Measurements from ENCODE around the gene POLR1G.

Gene POLR1G

DNA sequence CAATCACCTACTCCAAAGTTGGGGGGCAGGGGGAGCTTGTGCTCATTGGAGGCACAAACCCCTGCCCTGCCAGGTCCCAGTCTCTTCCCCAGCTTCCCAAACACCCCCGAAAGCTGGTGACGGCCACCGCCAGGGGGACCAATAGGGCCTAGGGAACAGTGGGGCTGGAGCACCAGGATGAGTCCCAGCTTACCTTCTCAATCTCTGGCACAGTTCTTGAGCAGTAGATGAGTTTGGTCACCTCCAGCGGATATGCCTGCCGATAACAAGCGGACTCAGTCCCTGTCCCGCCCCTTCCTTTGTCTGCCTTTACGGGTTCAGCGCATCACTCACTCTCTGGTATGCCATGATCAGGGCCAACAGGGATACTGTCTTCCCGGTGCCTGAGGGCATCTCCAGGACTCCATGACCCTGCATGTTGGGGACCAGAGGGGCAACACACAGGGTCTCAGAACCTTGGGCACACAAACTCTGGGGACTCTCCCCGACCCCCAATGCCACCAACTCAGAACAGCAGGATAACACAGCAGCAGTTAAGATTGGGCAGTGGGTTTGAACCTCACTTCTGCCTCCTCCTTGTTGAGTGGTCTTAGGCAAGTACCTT is 37.6 kb upstream of the POLR1G start:
- Histone ChIP-seq H3K4me3 (ENCODE audit: low read depth in 1 of 2, low read length in 2 of 2) (no peak overlapping the region), H3K9me3 (ENCODE audit: control insufficient read depth in 1 of 2, low read length in 2 of 2) (no peaks in the 10 kb centered on the region), H3K9ac (ENCODE audit: low read depth in 1 of 2, low read length in 2 of 2) (no peak overlapping the region), H3K4me1 (ENCODE audit: control insufficient read depth in 1 of 2, insufficient read depth in 2 of 2, low read length in 2 of 2) (peaks cover 0 to 7% of the 10 kb centered on the region in 2 donors), H3K27me3 (ENCODE audit: control insufficient read depth in 1 of 2, insufficient read depth in 2 of 2, low read length in 2 of 2) (no peaks in the 10 kb centered on the region), H3K36me3 (ENCODE audit: control insufficient read depth in 1 of 2, insufficient read depth in 2 of 2, low read length in 2 of 2) (no peaks in the 10 kb centered on the region), H3K27ac (ENCODE audit: low read depth, low read length) (no peak overlapping the region)

DNA sequence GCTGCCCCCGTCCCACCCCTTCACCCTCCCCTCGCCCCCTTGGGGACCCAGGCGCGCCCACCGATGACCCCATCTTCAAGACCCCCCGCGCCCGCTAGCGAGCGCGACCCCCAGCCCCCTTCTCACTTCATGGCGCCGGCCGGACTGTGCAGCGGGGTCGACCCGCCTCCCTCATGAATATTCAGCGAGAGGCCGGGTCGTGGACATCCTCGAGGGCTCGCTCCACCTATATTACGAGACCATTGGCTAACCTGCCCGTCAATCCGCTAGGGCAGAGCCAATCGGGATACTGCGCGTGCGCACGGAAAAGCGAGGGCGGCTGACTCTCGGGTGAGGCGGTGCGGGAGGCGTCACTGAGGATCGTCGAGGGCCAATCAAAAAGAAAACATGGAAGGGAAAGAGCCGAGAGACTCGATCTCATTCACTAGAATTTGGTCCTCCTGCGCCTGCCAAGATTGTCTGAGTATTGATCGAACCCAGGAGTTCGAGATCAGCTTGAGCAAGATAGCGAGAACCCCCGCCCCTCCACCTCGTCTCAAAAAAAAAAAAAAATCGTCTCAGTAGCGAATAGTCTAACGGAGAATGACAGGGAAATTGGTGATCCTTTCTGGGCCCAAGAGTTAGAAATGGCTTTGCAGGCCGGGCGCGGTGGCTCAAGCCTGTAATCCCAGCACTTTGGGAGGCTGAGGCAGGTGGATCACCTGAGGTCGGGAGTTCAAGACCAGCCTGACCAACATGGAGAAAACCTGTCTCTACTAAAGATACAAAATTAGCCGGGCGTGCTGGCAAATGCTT is 35.8 kb upstream of the POLR1G start, which contains the start of gene ERCC2:
ERCC2 (minus strand) TSS at position 164 of the 795 bp plus-strand sequence; CDS start at position 131, 33 bp downstream.
- no peaks in the 10 kb centered on the region for H3K36me3 ChIP-seq (ENCODE audit: control insufficient read depth in 1 of 2, insufficient read depth in 2 of 2, low read length in 2 of 2)
- H3K27ac ChIP-seq (ENCODE audit: low read depth, low read length), result no peak within 1 kb of the TSS
- no peaks in the 10 kb centered on the region for H3K27me3 ChIP-seq (ENCODE audit: control insufficient read depth in 1 of 2, insufficient read depth in 2 of 2, low read length in 2 of 2)
- peak within 1 kb of the TSS; percentile 64 to 71 for H3K9ac ChIP-seq (ENCODE audit: low read depth in 1 of 2, low read length in 2 of 2)
- peaks cover 0 to 7% of the 10 kb centered on the region in 2 donors for H3K4me1 ChIP-seq (ENCODE audit: control insufficient read depth in 1 of 2, insufficient read depth in 2 of 2, low read length in 2 of 2)
- peak within 1 kb of the TSS; percentile 79 to 86 for H3K4me3 ChIP-seq (ENCODE audit: low read depth in 1 of 2, low read length in 2 of 2)
- H3K9me3 ChIP-seq (ENCODE audit: control insufficient read depth in 1 of 2, low read length in 2 of 2), result no peaks in the 10 kb centered on the region

DNA sequence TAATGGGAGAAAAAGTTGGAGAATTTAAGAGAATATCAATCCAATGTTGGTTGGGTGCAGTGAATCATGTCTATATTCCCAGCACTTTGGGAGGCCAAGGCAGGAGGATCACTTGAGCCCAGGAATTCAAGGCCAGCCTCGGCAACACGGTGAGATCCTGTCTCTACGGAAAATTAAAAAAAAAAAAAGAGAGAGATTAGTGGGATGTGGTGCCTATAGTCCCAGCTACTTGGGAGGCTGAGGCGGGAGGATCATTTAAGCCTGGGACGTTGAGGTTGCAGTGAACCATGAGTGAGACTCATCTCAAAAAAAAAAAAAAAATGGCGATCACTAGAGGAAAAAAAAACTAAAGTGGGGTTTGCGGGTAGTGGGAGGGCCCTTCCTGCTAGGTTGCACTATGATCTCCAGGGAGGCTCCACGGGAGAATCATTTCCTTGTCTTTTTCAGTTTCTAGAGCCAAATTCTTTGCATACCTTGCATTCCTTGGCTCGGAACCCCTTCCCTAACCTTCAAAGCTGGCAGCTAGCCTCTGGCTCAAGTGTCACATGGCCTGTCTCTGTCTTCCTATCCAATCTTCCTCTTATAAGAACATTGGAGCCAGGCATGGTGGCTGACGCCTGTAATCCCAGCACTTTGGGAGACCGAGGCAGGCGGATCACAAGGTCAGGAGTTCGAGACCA is 30.3 kb upstream of the POLR1G start:
- Histone ChIP-seq H3K36me3 (ENCODE audit: control insufficient read depth in 1 of 2, insufficient read depth in 2 of 2, low read length in 2 of 2) (no peaks in the 10 kb centered on the region), H3K27me3 (ENCODE audit: control insufficient read depth in 1 of 2, insufficient read depth in 2 of 2, low read length in 2 of 2) (no peaks in the 10 kb centered on the region), H3K9me3 (ENCODE audit: control insufficient read depth in 1 of 2, low read length in 2 of 2) (no peaks in the 10 kb centered on the region), H3K4me1 (ENCODE audit: control insufficient read depth in 1 of 2, insufficient read depth in 2 of 2, low read length in 2 of 2) (no peaks in the 10 kb centered on the region), H3K9ac (ENCODE audit: low read depth in 1 of 2, low read length in 2 of 2) (no peak overlapping the region), H3K27ac (ENCODE audit: low read depth, low read length) (no peak overlapping the region), H3K4me3 (ENCODE audit: low read depth in 1 of 2, low read length in 2 of 2) (no peak overlapping the region)

DNA sequence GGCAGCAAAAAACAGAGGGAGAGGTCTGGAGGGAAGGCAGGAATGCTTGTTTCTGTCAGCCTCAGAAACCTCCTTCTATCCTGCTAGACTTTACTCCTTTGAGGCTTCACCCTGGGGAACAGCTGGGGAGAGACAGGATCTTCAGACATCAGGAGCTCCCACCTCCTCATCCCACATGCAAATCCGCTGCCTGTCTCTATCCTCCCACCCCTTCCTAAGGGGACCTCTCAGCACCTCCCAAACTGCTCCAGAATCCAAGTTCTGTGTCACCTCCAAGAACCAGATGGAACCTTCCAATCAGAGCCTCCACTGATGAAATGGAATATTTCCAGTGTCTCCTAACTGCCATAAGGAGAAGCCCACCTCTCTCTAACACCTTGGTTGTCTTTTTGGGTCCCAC is 26.3 kb upstream of the POLR1G start:
- Histone ChIP-seq H3K9me3 (ENCODE audit: control insufficient read depth in 1 of 2, low read length in 2 of 2) (no peaks in the 10 kb centered on the region), H3K4me1 (ENCODE audit: control insufficient read depth in 1 of 2, insufficient read depth in 2 of 2, low read length in 2 of 2) (no peaks in the 10 kb centered on the region), H3K27me3 (ENCODE audit: control insufficient read depth in 1 of 2, insufficient read depth in 2 of 2, low read length in 2 of 2) (peaks cover 4 to 5% of the 10 kb centered on the region in 2 donors), H3K36me3 (ENCODE audit: control insufficient read depth in 1 of 2, insufficient read depth in 2 of 2, low read length in 2 of 2) (no peaks in the 10 kb centered on the region), H3K9ac (ENCODE audit: low read depth in 1 of 2, low read length in 2 of 2) (no peak overlapping the region), H3K4me3 (ENCODE audit: low read depth in 1 of 2, low read length in 2 of 2) (no peak overlapping the region), H3K27ac (ENCODE audit: low read depth, low read length) (no peak overlapping the region)

DNA sequence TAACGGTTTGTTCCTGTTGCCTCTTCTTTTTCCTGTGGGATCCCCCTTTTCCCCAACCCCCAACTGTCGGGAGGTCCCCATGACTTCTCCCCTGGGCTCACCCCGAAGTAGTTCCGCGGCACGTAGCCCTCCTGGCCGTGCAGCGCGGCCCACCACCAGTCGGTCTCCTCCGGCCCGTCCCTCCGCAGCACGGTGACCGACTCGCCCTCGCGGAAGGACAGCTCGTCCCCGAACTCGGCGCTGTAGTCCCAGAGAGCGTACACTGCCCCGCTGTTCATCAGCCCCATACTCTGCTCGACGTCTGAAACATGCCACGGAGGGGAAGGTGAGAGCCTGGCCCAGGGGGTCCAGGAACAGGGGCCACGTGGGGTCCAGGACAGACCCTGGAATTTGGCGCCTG is 24.0 kb upstream of the POLR1G start:
- H3K4me1 ChIP-seq (ENCODE audit: control insufficient read depth in 1 of 2, insufficient read depth in 2 of 2, low read length in 2 of 2), result no peaks in the 10 kb centered on the region
- H3K27ac ChIP-seq (ENCODE audit: low read depth, low read length), result no peak overlapping the region
- H3K9me3 ChIP-seq (ENCODE audit: control insufficient read depth in 1 of 2, low read length in 2 of 2), result no peaks in the 10 kb centered on the region
- no peak overlapping the region for H3K4me3 ChIP-seq (ENCODE audit: low read depth in 1 of 2, low read length in 2 of 2)
- H3K9ac ChIP-seq (ENCODE audit: low read depth in 1 of 2, low read length in 2 of 2), result no peak overlapping the region
- no peaks in the 10 kb centered on the region for H3K36me3 ChIP-seq (ENCODE audit: control insufficient read depth in 1 of 2, insufficient read depth in 2 of 2, low read length in 2 of 2)
- peaks cover 17 to 18% of the 10 kb centered on the region in 2 donors for H3K27me3 ChIP-seq (ENCODE audit: control insufficient read depth in 1 of 2, insufficient read depth in 2 of 2, low read length in 2 of 2)

DNA sequence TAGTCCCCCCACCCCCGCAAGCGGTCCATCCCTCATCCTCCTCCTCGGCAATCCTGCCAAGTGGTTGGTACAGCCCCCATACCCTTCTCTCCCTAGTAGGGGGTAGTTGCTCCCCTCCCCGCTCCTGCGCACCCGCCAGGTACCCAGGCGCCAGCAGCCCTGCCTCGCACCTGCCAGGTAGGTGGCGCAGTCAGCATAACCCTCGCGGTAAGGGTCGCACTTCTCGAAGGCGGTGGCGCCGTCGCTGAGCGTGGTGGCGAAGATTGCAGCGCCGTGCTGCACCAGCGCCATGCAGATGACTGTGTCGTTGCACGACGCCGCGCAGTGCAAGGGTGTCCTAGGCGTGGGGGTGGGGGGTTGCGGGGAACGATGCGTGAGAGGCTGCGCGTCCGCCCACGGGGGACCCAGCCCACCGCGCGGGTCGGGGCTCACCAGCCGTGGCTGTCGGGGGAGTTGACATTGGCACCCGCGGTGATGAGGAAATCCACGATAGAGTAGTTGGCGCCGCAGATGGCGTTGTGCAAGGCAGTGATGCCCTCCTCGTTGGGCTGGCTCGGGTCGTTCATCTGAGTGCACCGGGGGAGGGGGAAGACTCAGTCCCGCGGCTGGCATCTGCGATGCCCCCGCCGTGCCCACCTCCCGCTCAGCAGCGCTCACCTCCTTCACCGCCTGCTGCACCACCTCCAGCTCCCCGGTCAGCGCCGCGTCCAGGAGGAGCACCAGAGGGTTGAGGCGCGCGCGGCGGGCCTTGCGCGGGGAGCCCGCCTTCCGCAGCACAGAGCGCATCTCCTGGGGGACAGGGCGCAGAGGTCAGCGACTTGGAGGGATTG is 20.8 kb upstream of the POLR1G start:
- no peak overlapping the region for H3K9ac ChIP-seq (ENCODE audit: low read depth in 1 of 2, low read length in 2 of 2)
- no peak overlapping the region for H3K4me3 ChIP-seq (ENCODE audit: low read depth in 1 of 2, low read length in 2 of 2)
- H3K4me1 ChIP-seq (ENCODE audit: control insufficient read depth in 1 of 2, insufficient read depth in 2 of 2, low read length in 2 of 2), result no peaks in the 10 kb centered on the region
- peaks cover 17 to 18% of the 10 kb centered on the region in 2 donors for H3K27me3 ChIP-seq (ENCODE audit: control insufficient read depth in 1 of 2, insufficient read depth in 2 of 2, low read length in 2 of 2)
- no peaks in the 10 kb centered on the region for H3K36me3 ChIP-seq (ENCODE audit: control insufficient read depth in 1 of 2, insufficient read depth in 2 of 2, low read length in 2 of 2)
- H3K9me3 ChIP-seq (ENCODE audit: control insufficient read depth in 1 of 2, low read length in 2 of 2), result no peaks in the 10 kb centered on the region
- no peak overlapping the region for H3K27ac ChIP-seq (ENCODE audit: low read depth, low read length)

DNA sequence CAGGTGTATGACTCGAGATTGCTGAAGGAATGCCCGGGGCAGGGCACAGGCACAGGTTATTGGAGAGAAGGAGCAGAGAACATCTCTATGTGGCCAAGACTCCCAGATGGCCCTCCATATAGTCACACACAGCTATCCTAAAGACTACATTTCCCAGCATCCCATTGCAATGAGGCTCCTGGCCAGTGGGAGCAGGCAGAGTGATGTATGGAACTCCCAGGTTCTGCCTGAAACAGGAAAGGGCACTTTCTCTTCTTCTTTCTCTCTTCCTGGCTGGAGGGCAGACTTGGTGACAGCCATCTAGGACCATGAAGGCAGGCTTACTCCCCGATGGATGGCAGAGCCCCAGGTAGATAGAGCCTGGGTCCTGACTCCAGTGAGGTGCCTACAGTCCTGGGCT is 15.1 kb upstream of the POLR1G start:
- peaks cover under 1% of the 10 kb centered on the region in 2 donors for H3K27me3 ChIP-seq (ENCODE audit: control insufficient read depth in 1 of 2, insufficient read depth in 2 of 2, low read length in 2 of 2)
- H3K4me3 ChIP-seq (ENCODE audit: low read depth in 1 of 2, low read length in 2 of 2), result no peak overlapping the region
- no peak overlapping the region for H3K9ac ChIP-seq (ENCODE audit: low read depth in 1 of 2, low read length in 2 of 2)
- H3K9me3 ChIP-seq (ENCODE audit: control insufficient read depth in 1 of 2, low read length in 2 of 2), result no peaks in the 10 kb centered on the region
- H3K36me3 ChIP-seq (ENCODE audit: control insufficient read depth in 1 of 2, insufficient read depth in 2 of 2, low read length in 2 of 2), result peaks cover 0 to 4% of the 10 kb centered on the region in 2 donors
- no peak overlapping the region for H3K27ac ChIP-seq (ENCODE audit: low read depth, low read length)
- H3K4me1 ChIP-seq (ENCODE audit: control insufficient read depth in 1 of 2, insufficient read depth in 2 of 2, low read length in 2 of 2), result no peaks in the 10 kb centered on the region

DNA sequence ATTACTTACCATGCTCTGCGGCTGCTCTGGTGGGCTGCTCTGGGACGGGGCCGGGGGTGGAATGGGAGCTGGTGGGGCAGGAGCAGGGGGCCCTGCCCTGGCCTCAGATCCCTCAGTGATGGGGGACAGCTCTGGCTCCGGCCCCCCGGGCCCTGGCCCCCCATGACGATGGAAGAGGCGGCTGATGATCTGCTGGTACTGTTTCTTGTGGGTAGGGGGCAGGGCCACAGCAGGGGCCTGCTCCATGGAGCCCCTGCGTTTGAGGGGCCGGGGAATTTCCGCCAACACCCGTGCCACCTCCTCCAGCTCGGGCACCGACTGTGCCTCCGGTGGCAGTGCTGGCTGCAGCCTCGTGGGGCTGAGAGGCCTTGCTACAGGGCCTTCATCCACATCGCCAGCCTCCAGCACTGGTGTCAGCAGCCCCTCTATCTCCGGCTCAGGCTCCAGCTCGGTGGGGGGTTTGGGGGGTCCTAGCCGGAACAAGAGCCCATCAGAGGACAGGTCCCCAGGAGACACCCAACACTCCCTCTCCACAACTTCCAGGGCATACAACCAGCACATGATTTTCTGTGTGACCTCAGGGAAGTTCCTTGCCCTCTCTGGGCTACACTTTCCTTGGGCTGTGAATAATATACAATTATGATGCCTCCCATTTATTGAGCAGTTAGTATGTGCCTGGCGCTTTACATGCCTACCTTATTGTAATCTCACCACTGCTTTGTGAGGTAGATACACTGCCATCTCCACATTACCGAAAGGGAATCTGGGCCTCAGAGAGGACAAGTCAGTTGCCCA is 14.4 kb upstream of the POLR1G start:
- Histone ChIP-seq H3K27me3 (ENCODE audit: control insufficient read depth in 1 of 2, insufficient read depth in 2 of 2, low read length in 2 of 2) (no peaks in the 10 kb centered on the region), H3K9ac (ENCODE audit: low read depth in 1 of 2, low read length in 2 of 2) (no peak overlapping the region), H3K4me1 (ENCODE audit: control insufficient read depth in 1 of 2, insufficient read depth in 2 of 2, low read length in 2 of 2) (no peaks in the 10 kb centered on the region), H3K9me3 (ENCODE audit: control insufficient read depth in 1 of 2, low read length in 2 of 2) (no peaks in the 10 kb centered on the region), H3K4me3 (ENCODE audit: low read depth in 1 of 2, low read length in 2 of 2) (no peak overlapping the region), H3K36me3 (ENCODE audit: control insufficient read depth in 1 of 2, insufficient read depth in 2 of 2, low read length in 2 of 2) (peaks cover 0 to 4% of the 10 kb centered on the region in 2 donors), H3K27ac (ENCODE audit: low read depth, low read length) (no peak overlapping the region)

DNA sequence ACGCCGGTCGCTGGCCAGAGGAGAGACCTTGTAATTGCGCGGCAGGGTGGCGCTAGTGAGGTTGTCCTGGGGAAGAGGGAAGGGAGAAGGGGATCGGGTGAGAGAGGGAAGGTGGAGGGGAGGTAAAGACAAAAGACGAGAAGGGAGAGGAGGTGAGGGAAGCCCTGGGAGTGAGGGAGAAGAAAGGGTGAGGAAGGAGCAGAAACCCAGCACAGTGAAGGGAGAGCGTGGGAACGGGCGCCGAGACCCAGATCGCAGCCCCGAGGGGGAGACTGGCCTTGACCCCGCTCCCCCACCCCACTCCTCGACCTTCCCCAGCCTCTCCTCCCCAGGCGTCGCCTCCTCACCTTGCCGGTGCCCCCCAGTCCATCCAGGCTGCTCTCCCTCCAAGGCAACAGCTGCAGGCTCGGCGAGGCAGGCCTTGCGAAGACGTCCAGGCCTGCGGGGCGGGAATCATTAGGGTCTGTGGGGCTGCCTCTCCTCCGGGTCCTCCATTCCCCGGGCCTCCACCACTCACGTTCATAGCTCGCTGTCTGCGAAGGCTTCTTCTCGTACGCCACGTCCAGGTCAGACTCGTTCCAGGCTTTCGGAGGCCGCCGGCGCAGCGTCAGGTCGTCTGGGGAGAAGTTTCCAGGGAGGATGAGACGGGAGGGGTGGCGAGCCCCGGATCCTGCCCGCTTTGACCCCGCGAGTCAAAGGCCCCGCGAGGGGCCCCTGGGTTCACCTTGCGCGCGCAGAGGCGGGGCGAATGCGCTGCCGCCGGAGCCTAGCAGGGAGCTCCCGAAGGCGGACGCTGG is 10.4 kb upstream of the POLR1G start:
- H3K27me3 ChIP-seq (ENCODE audit: control insufficient read depth in 1 of 2, insufficient read depth in 2 of 2, low read length in 2 of 2), result no peaks in the 10 kb centered on the region
- H3K36me3 ChIP-seq (ENCODE audit: control insufficient read depth in 1 of 2, insufficient read depth in 2 of 2, low read length in 2 of 2), result peaks cover 0 to 4% of the 10 kb centered on the region in 2 donors
- no peaks in the 10 kb centered on the region for H3K9me3 ChIP-seq (ENCODE audit: control insufficient read depth in 1 of 2, low read length in 2 of 2)
- no peak overlapping the region for H3K9ac ChIP-seq (ENCODE audit: low read depth in 1 of 2, low read length in 2 of 2)
- no peak overlapping the region for H3K27ac ChIP-seq (ENCODE audit: low read depth, low read length)
- no peak overlapping the region for H3K4me3 ChIP-seq (ENCODE audit: low read depth in 1 of 2, low read length in 2 of 2)
- peaks cover 0 to 5% of the 10 kb centered on the region in 2 donors for H3K4me1 ChIP-seq (ENCODE audit: control insufficient read depth in 1 of 2, insufficient read depth in 2 of 2, low read length in 2 of 2)

Data from duodenal mucosa (tissue), 2 donors.